DND-41 (cell line): ENCODE measurements around the gene PCDH9.

ENCODE experiments used
- CTCF ChIP-seq: IDR thresholded peaks from 2 replicates; pipeline ENCODE4 v1.5.1; 2012; ENCODE audit warnings: borderline replicate concordance, low read length, moderate library complexity, mild to moderate bottlenecking; ENCODE audit not compliant: poor library complexity, severe bottlenecking; ENCODE audit errors: extremely low read depth
- EZH2 ChIP-seq: IDR thresholded peaks from 3 replicates; pipeline ENCODE4 v1.6.1; 2012; ENCODE audit warnings: borderline replicate concordance, low read depth, mild to moderate bottlenecking, moderate library complexity, low read length, inconsistent platforms; ENCODE audit not compliant: severe bottlenecking

GRCh38 chr13:66807251-66807650 is 422.9 kb downstream of the PCDH9 start:
- no peak for TF ChIP-seq CTCF
- no peak for TF ChIP-seq EZH2
